RPMI8226 (cell line): Measurements from ENCODE around the gene TMSB15C.
"Not testable (repeated sequence)": the region's sequence is repeated elsewhere in the genome, so short reads cannot be mapped to it uniquely, and the experiment has no call there.

Experiments used
- DNase-seq: peaks from one replicate; pipeline ENCODE4 v3.0.0-alpha.2; 2015

TMSB15C gene

GRCh38 chrX:104075778-104076445 is at the start of gene TMSB15C:
TSS of gene TMSB15C (minus strand) at chrX:104076236.
- DNase-seq: not testable (repeated sequence)

DNA sequence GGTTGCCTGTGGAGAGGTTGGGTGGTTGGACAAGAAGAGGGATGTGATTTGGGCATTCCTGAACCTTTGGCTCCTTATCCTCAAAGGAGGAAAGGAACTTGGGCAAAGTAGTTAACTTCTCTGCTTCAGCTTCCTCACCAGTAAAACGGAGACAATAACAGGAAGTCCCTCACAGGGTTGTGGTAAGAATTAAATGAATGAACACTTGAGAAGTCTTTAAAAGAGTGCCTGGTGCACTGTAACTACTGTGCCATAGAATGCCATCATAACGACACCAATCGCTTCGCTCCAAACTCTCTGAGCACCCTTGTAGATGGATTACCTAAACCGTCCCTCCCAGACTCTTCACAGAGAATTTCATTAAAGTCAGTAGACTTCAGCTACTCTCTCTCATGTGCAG is 46.8 kb upstream of the TMSB15C start:
- no peak for DNase-seq

DNA sequence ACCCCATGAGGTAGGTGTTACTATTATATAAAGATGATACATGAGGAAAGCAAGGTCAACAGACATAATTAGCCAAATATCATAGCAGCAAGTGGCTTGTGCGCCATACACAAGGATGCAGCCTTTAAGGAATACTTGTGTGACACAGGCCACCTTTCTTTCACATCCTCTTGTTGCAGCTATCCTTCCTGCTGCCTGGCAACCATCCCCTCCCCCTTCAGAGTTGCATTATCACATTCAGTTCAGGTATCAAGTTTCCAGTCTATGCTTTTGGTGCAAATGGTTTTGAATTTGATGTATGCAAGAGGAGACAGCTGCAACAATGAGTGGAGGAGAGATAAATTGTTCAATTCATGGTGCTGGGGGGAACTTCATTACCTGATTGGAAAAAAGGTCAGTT is 42.7 kb upstream of the TMSB15C start:
- DNase-seq: no peak

DNA sequence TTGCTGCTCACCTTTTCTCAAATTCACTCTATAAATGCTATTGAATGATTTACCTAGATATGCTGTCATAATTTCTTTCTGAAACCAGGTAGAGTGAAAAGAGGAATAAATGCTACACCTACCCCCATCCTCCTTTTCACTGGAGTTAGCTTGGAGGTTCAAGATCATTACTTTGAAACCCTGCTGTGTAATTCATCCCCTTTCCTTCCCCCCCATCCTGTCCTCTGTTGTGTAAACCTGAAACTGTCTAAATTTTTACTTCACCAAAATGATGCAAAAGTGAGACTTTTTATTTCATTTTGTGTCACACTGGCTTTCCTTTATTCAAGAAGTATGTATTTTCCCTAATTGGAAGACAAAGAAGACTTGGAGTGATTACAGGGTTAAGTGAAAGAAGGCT is 41.7 kb upstream of the TMSB15C start:
- DNase-seq: no peak

GRCh38 chrX:104113222-104113965 is 37.4 kb upstream of the TMSB15C start:
- DNase-seq: peak; percentile 74

GRCh38 chrX:104112326-104112951 is 36.4 kb upstream of the TMSB15C start, which contains the start of gene ZCCHC18:
TSS of gene ZCCHC18 (plus strand) at chrX:104112523. CDS start at chrX:104114112, 1,589 bp downstream.
- DNase-seq: peak; percentile 36

DNA sequence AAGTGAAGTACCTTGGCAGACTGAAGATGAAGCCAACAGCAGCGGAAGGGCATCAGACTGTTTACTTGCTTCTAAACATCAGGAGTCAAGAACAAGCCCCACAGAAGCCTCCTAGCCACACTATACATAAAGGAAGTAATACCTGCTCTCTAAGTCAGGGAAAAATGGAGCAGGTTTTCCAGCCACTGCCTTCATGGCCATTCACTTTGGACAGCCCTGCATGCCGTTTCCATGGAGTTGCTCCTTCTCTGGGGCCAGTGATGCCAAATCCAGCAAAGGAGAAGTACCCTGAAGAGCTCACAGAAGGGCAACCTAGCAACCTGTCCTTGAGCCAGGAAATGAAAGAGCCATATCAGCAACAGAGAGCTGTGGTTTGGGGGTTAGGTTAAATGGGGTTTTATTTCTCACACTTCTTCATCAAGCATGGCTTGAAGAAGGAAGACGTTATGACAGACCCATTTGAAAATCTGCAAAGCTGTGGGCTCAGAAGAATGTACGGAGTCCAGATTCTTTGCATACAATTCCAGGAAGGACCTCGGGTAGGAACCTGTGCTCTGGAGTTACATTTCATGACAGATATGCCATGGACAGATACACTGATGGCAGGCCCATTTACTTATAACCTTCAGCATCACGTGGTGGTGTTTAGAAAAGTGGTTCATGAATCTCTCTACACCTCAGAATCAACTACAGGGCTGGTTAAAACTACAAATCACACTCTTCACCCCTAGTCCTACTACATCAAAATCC is 34.6 kb upstream of the TMSB15C start:
- peak; percentile 10 for DNase-seq

- DNase-seq: no peak
Measured at GRCh38 chrX:104108955-104109354, 32.9 kb upstream of the TMSB15C start.

GRCh38 chrX:104105330-104106262 is 29.6 kb upstream of the TMSB15C start:
- no peak for DNase-seq

DNA sequence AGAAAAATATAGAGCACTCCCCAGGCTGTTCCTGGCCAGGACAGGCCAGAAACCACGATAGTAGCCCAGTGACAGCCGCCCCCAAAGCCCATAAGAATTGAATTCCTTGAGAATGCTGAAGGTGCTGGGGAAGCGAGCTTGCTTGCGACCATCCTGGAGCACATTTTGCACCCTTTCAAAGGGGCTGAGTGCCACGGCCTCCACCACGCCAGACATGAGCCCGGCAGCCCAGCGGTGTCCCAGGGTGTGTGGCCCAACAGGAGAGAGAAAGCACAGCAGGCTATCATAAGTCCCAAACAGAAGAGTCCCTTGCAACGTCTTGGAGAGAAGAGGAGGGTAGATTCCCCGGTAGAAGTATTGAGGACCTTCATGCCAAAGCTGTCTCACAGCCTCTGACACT is 28.6 kb upstream of the TMSB15C start:
- no peak for DNase-seq

GRCh38 chrX:104098919-104099318 is 22.9 kb upstream of the TMSB15C start:
- DNase-seq: no peak

DNA sequence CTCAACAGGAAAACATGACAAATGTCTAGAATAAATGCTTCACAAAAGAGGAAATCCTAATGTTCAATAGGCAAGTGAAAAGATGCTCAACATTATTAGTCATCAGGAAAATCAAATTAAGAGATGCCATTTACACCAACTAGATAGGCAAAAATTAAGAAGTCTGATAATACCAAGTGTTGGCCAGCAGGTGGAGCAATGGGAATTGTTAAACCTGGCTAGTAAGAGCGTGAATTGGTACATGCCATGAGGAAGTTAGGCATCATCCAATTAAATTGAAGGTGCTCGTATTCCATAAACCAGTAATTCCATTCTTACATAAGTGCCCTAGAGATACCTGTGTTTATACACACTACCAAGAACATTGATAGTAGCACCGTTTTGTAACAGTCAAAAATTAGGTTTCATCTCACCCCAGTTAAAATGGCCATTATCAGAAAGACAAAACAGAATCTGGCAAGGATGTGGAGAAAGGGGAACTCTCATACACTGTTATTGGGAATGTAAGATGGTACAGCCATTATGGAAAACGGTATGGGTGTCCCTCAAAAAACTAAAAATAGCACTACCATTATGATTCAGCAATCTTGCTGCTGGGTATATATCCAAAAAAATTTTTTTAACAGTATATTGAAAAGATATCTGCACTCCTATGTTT is 22.2 kb upstream of the TMSB15C start:
- peak; percentile 53 for DNase-seq

- DNase-seq: no peak
Measured at GRCh38 chrX:104085919-104086318, 9.9 kb upstream of the TMSB15C start.

GRCh38 chrX:104085477-104085876 is 9.4 kb upstream of the TMSB15C start:
- no peak for DNase-seq

- DNase-seq: no peak
Measured at GRCh38 chrX:104084534-104085277, 8.7 kb upstream of the TMSB15C start.

GRCh38 chrX:104084063-104084462 is 8.0 kb upstream of the TMSB15C start:
- DNase-seq: no peak

DNA sequence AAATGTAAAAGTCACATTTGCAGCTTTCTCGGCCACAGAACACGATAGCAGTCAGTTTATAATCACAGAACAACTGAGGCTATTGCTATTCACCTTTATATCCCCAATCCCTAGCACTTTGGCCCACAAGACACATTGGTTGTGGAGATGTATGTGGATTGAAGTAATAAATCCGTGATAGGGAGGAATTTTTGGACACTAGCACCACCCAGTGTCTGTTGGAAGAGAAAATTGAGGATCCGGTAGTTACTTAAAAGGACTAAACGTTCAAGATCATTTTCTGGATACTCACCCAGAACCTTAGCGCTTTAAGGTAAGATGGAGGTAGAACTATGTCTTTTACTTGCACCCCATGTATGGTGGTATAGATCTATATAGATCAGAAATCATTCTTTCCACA is 1.8 kb upstream of the TMSB15C start:
- not testable (repeated sequence) for DNase-seq

DNA sequence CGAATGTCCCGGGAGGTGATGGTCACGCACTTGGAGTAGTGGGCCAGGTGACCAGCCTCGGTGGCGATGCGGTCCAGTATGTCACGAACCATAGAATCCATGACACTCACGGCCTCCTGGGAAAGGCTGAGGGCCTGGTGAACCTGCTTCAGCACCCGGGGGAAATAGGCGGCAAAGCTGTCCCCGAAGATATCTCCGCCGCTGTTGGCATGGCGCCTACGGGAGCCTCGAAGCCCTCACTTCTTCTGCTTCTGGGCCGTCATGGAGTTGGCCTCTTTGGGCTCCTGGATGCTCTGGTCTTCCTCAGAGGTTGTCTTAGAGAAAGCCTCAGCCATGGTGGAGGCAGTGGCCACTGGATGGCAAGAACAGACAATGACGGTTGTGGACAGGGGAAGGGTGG is 13.4 kb downstream of the TMSB15C start:
- not testable (repeated sequence) for DNase-seq

GRCh38 chrX:104054956-104055355 is 21.1 kb downstream of the TMSB15C start:
- DNase-seq: not testable (repeated sequence)

- DNase-seq: no peak
Measured at GRCh38 chrX:104047171-104047570, 28.9 kb downstream of the TMSB15C start.

DNA sequence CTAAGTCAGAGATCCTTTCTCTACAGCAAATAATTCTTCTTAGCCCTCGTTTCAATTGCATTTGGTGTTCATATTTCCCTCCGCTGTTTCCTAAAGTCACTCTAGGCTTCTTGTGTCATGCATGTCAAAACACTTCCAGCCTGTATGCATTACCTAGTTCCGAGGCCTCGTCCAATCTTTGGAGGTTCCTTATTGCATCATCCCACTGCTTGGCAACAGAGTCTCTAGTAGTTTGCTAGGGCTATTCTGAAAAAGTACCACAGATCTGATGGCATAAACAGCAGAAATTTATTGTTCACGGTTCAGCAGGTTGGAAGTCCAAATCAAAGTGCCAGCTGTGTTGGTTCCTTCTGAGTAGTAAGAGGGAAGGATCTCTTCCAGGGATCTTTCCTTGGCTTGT is 30.4 kb downstream of the TMSB15C start:
- no peak for DNase-seq
